ENCODE data around the gene CFAP57.

CFAP57 gene

DNA sequence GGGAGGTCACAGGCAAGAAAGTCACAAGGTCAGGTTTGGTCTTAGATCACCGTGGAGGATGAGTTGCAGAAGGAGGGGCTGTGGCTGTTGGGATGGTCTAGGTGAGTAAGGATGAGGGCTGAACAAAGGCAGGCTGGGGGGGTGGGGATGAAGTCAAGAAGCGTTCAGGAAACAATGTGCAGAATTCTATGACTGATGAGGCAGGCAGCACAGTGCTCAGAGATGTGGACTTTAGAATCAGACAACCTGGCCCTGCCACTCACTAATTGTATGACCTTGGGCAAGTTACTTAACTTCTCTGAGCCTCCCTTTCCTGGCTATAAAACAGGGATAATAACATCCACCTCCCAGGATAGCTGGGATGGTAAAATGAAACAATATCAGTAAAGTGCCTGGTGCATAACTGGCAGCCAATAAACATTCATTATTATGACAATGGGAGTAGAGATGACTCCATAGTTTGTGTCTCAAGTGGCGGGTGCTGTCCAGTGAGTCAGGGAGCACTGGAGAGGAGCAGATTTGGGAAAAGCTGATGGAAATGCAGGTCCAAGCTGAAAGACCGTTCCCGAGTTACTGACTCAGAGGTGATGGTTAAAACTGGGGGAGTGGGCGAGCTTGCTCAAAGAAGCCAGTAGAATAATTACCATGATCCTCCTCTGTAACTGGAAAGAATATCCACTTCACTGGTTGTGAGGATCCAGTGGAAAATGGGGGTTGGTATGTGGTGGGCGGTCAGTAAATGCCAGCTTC is 130.8 kb downstream of the CFAP57 start:
- no peak for DNase-seq

DNA sequence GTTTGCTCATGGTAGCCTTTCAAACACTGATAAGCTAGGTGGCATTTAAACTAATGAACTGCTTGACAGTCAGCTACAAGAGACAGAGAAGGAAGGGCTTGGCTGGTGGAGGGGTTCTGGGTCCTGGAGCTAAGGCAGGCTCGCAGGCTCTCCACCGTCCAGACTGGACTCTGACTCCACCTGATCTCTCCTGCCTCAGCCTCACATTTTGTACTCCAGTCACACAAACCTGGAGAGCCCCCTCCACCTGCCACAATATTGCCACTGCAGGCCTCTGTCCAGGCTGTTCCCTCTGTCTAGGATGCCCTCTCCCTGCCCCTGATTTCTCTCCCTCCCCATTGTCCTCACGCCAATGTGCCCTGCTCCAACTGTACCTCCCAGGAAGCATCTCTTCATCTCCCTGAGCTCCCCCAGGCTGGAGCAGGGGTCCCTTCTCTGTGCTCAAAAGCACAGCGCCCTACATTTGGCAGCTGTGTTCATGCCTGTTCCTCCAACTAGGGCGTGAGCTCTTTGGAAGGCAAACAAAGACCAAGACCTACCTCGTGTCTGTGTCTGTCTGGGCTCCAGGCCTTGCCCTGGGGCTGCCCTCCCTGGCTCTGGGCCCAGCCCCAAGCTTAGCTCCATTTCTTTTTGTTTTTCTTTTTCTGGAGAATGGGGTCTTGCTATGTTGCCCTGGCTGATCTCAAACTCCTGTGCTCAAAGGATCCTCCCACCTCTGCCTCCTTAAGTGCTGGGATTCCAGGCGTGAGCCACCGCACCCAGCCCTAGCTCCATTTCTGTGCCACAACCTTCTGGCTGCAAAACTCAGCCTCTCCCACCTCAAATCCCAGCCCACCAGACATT is 131.6 kb downstream of the CFAP57 start:
- no peak for DNase-seq
